Measurements from ENCODE around the gene BAX. TPM values are rescaled to one million over a fixed set of nuclear protein-coding genes. Genes with fewer than 3 reads are reported as not detected.
"Not testable (repeated sequence)": the region's sequence is repeated elsewhere in the genome, so short reads cannot be mapped to it uniquely, and the experiment has no call there.

BAX gene
- total RNA-seq (2014; rRNA removed; shearing (Covaris generic)): 160 and 177 TPM in 2 replicates

GRCh38 chr19:48954595-48955307 lies at the start of gene BAX:
TSS of gene BAX (plus strand) at chr19:48954875. CDS start at chr19:48954929, 54 bp downstream.
- DNase-seq (ENCODE audit: low spot score): peak; percentile 97
- in situ Hi-C loops (cut with HindIII; ENCODE audit: low sequenced_read_pairs): no loop called here

GRCh38 chr19:48905664-48906063 lies 49.0 kb upstream of the BAX start:
- in situ Hi-C loops (cut with HindIII; ENCODE audit: low sequenced_read_pairs): loop anchor here (10.0 kb wide), 1 partner anchor 111 kb away; no protein-coding TSS in a partner anchor
- no peak for DNase-seq (ENCODE audit: low spot score)

GRCh38 chr19:48906324-48906723 lies 48.4 kb upstream of the BAX start:
- in situ Hi-C loops (cut with HindIII; ENCODE audit: low sequenced_read_pairs): loop anchor here (10.0 kb wide), 1 partner anchor 112 kb away; no protein-coding TSS in a partner anchor
- no peak for DNase-seq (ENCODE audit: low spot score)

GRCh38 chr19:48907671-48908070 lies 47.0 kb upstream of the BAX start:
- in situ Hi-C loops (cut with HindIII; ENCODE audit: low sequenced_read_pairs): loop anchor here (10.0 kb wide), 1 partner anchor 113 kb away; no protein-coding TSS in a partner anchor
- DNase-seq (ENCODE audit: low spot score): no peak

- in situ Hi-C loops (cut with HindIII; ENCODE audit: low sequenced_read_pairs): loop anchor here (10.0 kb wide), 1 partner anchor 115 kb away; no protein-coding TSS in a partner anchor
- not testable (repeated sequence) for DNase-seq (ENCODE audit: low spot score)
Measured at GRCh38 chr19:48909424-48910077, 45.1 kb upstream of the BAX start.

GRCh38 chr19:48910803-48911202 lies 43.9 kb upstream of the BAX start:
- in situ Hi-C loops (cut with HindIII; ENCODE audit: low sequenced_read_pairs): no loop called here
- no peak for DNase-seq (ENCODE audit: low spot score)

GRCh38 chr19:48913114-48913889 lies 41.4 kb upstream of the BAX start:
- DNase-seq (ENCODE audit: low spot score): peak; percentile 46
- in situ Hi-C loops (cut with HindIII; ENCODE audit: low sequenced_read_pairs): no loop called here

- DNase-seq (ENCODE audit: low spot score): no peak
- in situ Hi-C loops (cut with HindIII; ENCODE audit: low sequenced_read_pairs): no loop called here
Measured at GRCh38 chr19:48914181-48914580, 40.5 kb upstream of the BAX start.

GRCh38 chr19:48915757-48916156 lies 38.9 kb upstream of the BAX start:
- in situ Hi-C loops (cut with HindIII; ENCODE audit: low sequenced_read_pairs): no loop called here

GRCh38 chr19:48918071-48918470 lies 36.6 kb upstream of the BAX start:
- no peak for DNase-seq (ENCODE audit: low spot score)
- in situ Hi-C loops (cut with HindIII; ENCODE audit: low sequenced_read_pairs): no loop called here

More at GRCh38 chr19:48915757-48916156, 38.9 kb upstream of the BAX start:
- DNase-seq (ENCODE audit: low spot score): no peak

GRCh38 chr19:48918801-48919247 lies 35.9 kb upstream of the BAX start:
- in situ Hi-C loops (cut with HindIII; ENCODE audit: low sequenced_read_pairs): no loop called here
- DNase-seq (ENCODE audit: low spot score): peak; percentile 49

- in situ Hi-C loops (cut with HindIII; ENCODE audit: low sequenced_read_pairs); DNase-seq (ENCODE audit: low spot score): not testable (repeated sequence)
Measured at GRCh38 chr19:48919271-48919670, 35.4 kb upstream of the BAX start.

GRCh38 chr19:48920949-48921348 lies 33.7 kb upstream of the BAX start:
- in situ Hi-C loops (cut with HindIII; ENCODE audit: low sequenced_read_pairs): no loop called here
- DNase-seq (ENCODE audit: low spot score): no peak

- no peak for DNase-seq (ENCODE audit: low spot score)
- in situ Hi-C loops (cut with HindIII; ENCODE audit: low sequenced_read_pairs): no loop called here
Measured at GRCh38 chr19:48921721-48922500, 32.8 kb upstream of the BAX start.

GRCh38 chr19:48922548-48923490 lies 31.9 kb upstream of the BAX start:
- DNase-seq (ENCODE audit: low spot score): peak; percentile 59
- in situ Hi-C loops (cut with HindIII; ENCODE audit: low sequenced_read_pairs): no loop called here

- no peak for DNase-seq (ENCODE audit: low spot score)
Measured at GRCh38 chr19:48925240-48925843, 29.3 kb upstream of the BAX start.

GRCh38 chr19:48925890-48926289 lies 28.8 kb upstream of the BAX start:
- DNase-seq (ENCODE audit: low spot score); in situ Hi-C loops (cut with HindIII; ENCODE audit: low sequenced_read_pairs): not testable (repeated sequence)

More at GRCh38 chr19:48925240-48925843, 29.3 kb upstream of the BAX start:
- in situ Hi-C loops (cut with HindIII; ENCODE audit: low sequenced_read_pairs): no loop called here

Data from G401 (cell line).